GM21515 (cell line): ENCODE data around the gene HES1.

Experiments used
- ATAC-seq: cut with Tn5 transposase; IDR thresholded peaks from one replicate; pipeline ENCODE4 v1.9.1; 2021; ENCODE audit not compliant: unreplicated experiment

The HES1 gene

GRCh38 chr3:194165271-194166018, 29.5 kb downstream of the HES1 start:
- ATAC-seq: no peak

- ATAC-seq: no peak
Measured at GRCh38 chr3:194166682-194167479, 30.9 kb downstream of the HES1 start.

GRCh38 chr3:194167480-194168282, 31.7 kb downstream of the HES1 start:
- ATAC-seq: no peak

- ATAC-seq: no peak
Measured at GRCh38 chr3:194168994-194169393, 33.0 kb downstream of the HES1 start.

- ATAC-seq: no peak
Measured at GRCh38 chr3:194169595-194169994, 33.6 kb downstream of the HES1 start.

GRCh38 chr3:194170793-194171192, 34.8 kb downstream of the HES1 start:
- no peak for ATAC-seq

- ATAC-seq: no peak
Measured at GRCh38 chr3:194174406-194174805, 38.5 kb downstream of the HES1 start.

GRCh38 chr3:194174980-194175379, 39.0 kb downstream of the HES1 start:
- no peak for ATAC-seq

GRCh38 chr3:194176274-194176991, 40.5 kb downstream of the HES1 start:
- no peak for ATAC-seq

- ATAC-seq: no peak
Measured at GRCh38 chr3:194177141-194177540, 41.2 kb downstream of the HES1 start.

- no peak for ATAC-seq
Measured at GRCh38 chr3:194178128-194178527, 42.2 kb downstream of the HES1 start.

GRCh38 chr3:194178669-194179068, 42.7 kb downstream of the HES1 start:
- ATAC-seq: no peak

GRCh38 chr3:194180570-194180969, 44.6 kb downstream of the HES1 start:
- no peak for ATAC-seq

- ATAC-seq: no peak
Measured at GRCh38 chr3:194181612-194182529, 45.9 kb downstream of the HES1 start.

- no peak for ATAC-seq
Measured at GRCh38 chr3:194183271-194183670, 47.3 kb downstream of the HES1 start.

GRCh38 chr3:194184265-194184751, 48.4 kb downstream of the HES1 start:
- no peak for ATAC-seq

- no peak for ATAC-seq
Measured at GRCh38 chr3:194184801-194185200, 48.9 kb downstream of the HES1 start.

GRCh38 chr3:194185221-194185620, 49.3 kb downstream of the HES1 start:
- no peak for ATAC-seq

- ATAC-seq: no peak
Measured at GRCh38 chr3:194187233-194187944, 51.4 kb downstream of the HES1 start.
